GM12878 (cell line): Measurements from ENCODE around the gene ITGA3. TPM values are rescaled to one million over a fixed set of nuclear protein-coding genes. Genes with fewer than 3 reads are reported as not detected.

ENCODE experiments used
- ATAC-seq: fragments of 200-7000 bp; cut with Tn5 transposase; 3 replicates; pipeline ENCODE4 v1.9.1; 2020; ENCODE audit warnings: mild to moderate bottlenecking, moderate library complexity
- BruUV-seq: library from RNA; stranded (reverse); fragments of 400-500 nt; replicated peaks from 2 replicates; lab custom pipeline; 2021; lab: Mats Ljungman, UMichigan
- CTCF ChIA-PET: fragments of 300-600 bp; sonication (Branson Sonifier 250); formaldehyde crosslinking; extraction: SDS; loops from one replicate; lab custom pipeline; 2021; ENCODE audit warnings: inconsistent platforms; lab: Yijun Ruan, JAX
- POLR2A ChIA-PET: fragments of 350-600 bp; formaldehyde crosslinking; extraction: SDS; loops from one replicate; lab custom pipeline; 2021; ENCODE audit warnings: inconsistent platforms; lab: Charles Lee
- RAD21 ChIA-PET: fragments of 300-600 bp; sonication (Branson Sonifier 250); formaldehyde crosslinking; loops from one replicate; lab custom pipeline; 2023; ENCODE audit warnings: antibody characterized with exemption; ENCODE audit not compliant: unreplicated experiment; lab: Charles Lee
- SMC1A ChIA-PET: fragments of 300-600 bp; sonication (Branson Sonifier 250); formaldehyde crosslinking; loops from one replicate; lab custom pipeline; 2023; ENCODE audit not compliant: unreplicated experiment, uncharacterized antibody; lab: Charles Lee
- DNase-seq: peaks from one replicate; pipeline ENCODE4 v3.0.0-alpha.2; 2011; ENCODE audit warnings: low read depth, low spot score
- FAIRE-seq: peaks from 3 replicates; lab custom pipeline; 2011; peaks lifted over from hg19 to GRCh38; lab: Jason Lieb, UNC
- H2AFZ ChIP-seq: 2 replicates; pipeline ENCODE4 v1.6.0; 2011; ENCODE audit warnings: low read depth, low read length, control low read depth; ENCODE audit not compliant: control insufficient read depth
- H3K27ac ChIP-seq: 2 replicates; pipeline ENCODE4 v1.5.1; 2011; ENCODE audit warnings: control low read depth; ENCODE audit not compliant: control insufficient read depth, insufficient read depth
- H3K27me3 ChIP-seq, 2 experiments: replicated peaks in 1 of 2; 2 replicates each; pipeline versions ENCODE4 v1.6.0 to v1.6.1; 2011; ENCODE audit warnings: low read length in 1 of 2; ENCODE audit not compliant: control insufficient read depth in 2 of 2, insufficient read depth in 2 of 2
- H3K36me3 ChIP-seq, 2 experiments: 2 replicates each; pipeline ENCODE4 v1.5.1; 2011; ENCODE audit warnings: low read length in 1 of 2; ENCODE audit not compliant: control insufficient read depth in 2 of 2, insufficient read depth in 2 of 2
- H3K4me1 ChIP-seq: 2 replicates; pipeline ENCODE4 v1.6.1; 2011; ENCODE audit warnings: mild to moderate bottlenecking, low read length, moderate library complexity, mixed read lengths; ENCODE audit not compliant: control insufficient read depth, insufficient read depth
- H3K4me2 ChIP-seq: 2 replicates; pipeline ENCODE4 v1.6.0; 2011; ENCODE audit warnings: control low read depth; ENCODE audit not compliant: control insufficient read depth, insufficient read depth
- H3K4me3 ChIP-seq: fragments of 200-600 bp; sonication (generic); 2 replicates; pipeline ENCODE4 v1.5.1; 2016
- H3K79me2 ChIP-seq: 2 replicates; pipeline ENCODE4 v1.6.0; 2011; ENCODE audit warnings: low read length; ENCODE audit not compliant: control insufficient read depth, insufficient read depth
- H3K9ac ChIP-seq: 2 replicates; pipeline ENCODE4 v1.8.0; 2011; ENCODE audit warnings: low read length, control low read depth, mixed read lengths; ENCODE audit not compliant: control insufficient read depth, insufficient read depth
- H3K9me3 ChIP-seq: replicated peaks from 3 replicates; pipeline ENCODE4 v1.5.1; 2011; ENCODE audit warnings: mild to moderate bottlenecking, low read length; ENCODE audit not compliant: control insufficient read depth, insufficient read depth
- H4K20me1 ChIP-seq: 2 replicates; pipeline ENCODE4 v1.6.0; 2011; ENCODE audit not compliant: control insufficient read depth, insufficient read depth
- CREB1 ChIP-seq: IDR thresholded peaks from 2 replicates; pipeline ENCODE4 v1.6.1; 2012; ENCODE audit warnings: low read depth, mild to moderate bottlenecking, inconsistent platforms
- EGR1 ChIP-seq, 2 experiments: IDR thresholded peaks; 1 replicate in 1 of 2; 2 replicates in 1 of 2; pipeline ENCODE4 v1.6.1; 2011 to 2012; ENCODE audit warnings: low read depth in 2 of 2, low read length in 2 of 2, borderline replicate concordance in 1 of 2, mild to moderate bottlenecking in 1 of 2, moderate library complexity in 1 of 2
- EP300 ChIP-seq, 2 experiments: fragments of 150-350 bp in 1 of 2; IDR thresholded peaks; 2 replicates each; pipeline ENCODE4 v1.6.1; 2011 to 2012; ENCODE audit warnings: low read depth in 2 of 2, low read length in 2 of 2, borderline replicate concordance in 1 of 2, improper control_type of control experiment in 1 of 2, inconsistent platforms in 1 of 2; ENCODE audit not compliant: control insufficient read depth in 1 of 2
- WGBS: methylation state at CpG from one replicate; pipeline ENCODE4 v1.1.6; 2016; ENCODE audit warnings: low lambda C conversion rate; ENCODE audit not compliant: insufficient replicate concordance, insufficient coverage; ENCODE audit errors: missing lambda C conversion rate; 5-methylcytosine and 5-hydroxymethylcytosine counted together
- in situ Hi-C: fragments of 300-500 bp; cut with MboI; formaldehyde crosslinking; loops from 9 replicates; pipeline ENCODE4 v1.14.3; 2018; ENCODE audit warnings: mixed read lengths
- intact Hi-C: fragments of 100-400 bp; cut with micrococcal nuclease; formaldehyde crosslinking; loops from one replicate; pipeline ENCODE4 v1.14.2; 2022; ENCODE audit not compliant: unreplicated experiment
- polyA plus RNA-seq, 11 experiments: library from polyadenylated mRNA; depleted of rRNA in 4 of 11; unstranded in 6 of 11; stranded (reverse) in 5 of 11; fragments of >200 nt; fragmentation: Nextera tagmentation in 4 of 11; fragmentation: Illumina TruSeq in 1 of 11; extraction: Ambion mirVana in 4 of 11; extraction: Trizol in 1 of 11; gene quantifications; 1 replicate in 1 of 11; 2 replicates in 10 of 11; pipeline versions ENCODE4 v1.2.1 to v1.2.3, GENCODE V29; 2011 to 2016; ENCODE audit warnings: inconsistent platforms in 2 of 11, missing spikeins in 2 of 11, low read depth in 1 of 11
- total RNA-seq, 4 experiments: library from RNA; depleted of rRNA in 3 of 4; stranded (reverse); fragments of >200 nt in 3 of 4; fragmentation: Illumina TruSeq in 1 of 4; extraction: Trizol in 1 of 4; gene quantifications; 2 replicates each; pipeline versions ENCODE4 v1.2.1 to v1.2.3, GENCODE V29; 2013 to 2021
- TF ChIP-seq, protein P1 (sequence below): IDR thresholded peaks from 2 replicates; pipeline ENCODE4 v1.6.1; 2011; ENCODE audit warnings: low read depth, mild to moderate bottlenecking, low read length, moderate library complexity, borderline replicate concordance; ENCODE audit errors: extremely low read depth

ITGA3 gene
- total and polyA plus RNA-seq, 10 of the 15 experiments (the other 5 are each of a cell fraction or from before 2014, with no cell fraction given), result 0.29 to 13.4 (median 6.6) TPM

DNA sequence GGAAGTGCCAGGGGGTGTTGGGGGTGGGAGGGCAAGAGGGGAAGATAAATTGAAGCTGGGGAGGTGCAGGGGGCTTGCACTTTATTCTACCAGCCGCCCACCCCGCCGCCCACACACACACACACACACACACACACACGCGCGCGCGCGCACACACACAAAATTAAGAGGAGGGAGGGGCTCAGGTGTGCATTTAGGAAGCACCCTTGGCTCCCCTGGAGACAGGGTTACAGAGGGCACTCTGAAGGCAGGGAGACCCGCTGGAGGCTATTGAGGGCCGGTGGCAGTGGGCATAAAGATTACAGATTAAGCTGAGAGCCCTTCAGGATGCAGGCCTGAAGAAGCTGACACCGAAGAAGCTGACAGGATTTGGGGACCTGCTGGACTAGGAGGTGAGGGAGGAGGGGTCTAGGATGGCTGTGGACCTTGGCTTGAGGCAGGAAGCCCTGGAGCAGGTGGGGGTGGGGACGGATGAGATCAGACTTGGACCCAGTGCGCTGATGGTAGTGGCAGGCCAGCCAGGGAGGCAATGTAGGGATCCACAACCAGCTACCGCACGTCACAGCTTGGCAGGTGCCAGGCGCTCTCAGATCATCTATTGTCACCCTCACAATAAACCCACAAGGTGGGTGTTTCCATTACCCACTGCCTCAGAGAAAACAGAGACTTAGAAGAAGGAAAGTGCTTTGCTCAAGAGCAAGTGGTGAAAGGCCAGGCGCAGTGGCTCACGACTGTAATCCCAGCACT lies 74.8 kb downstream of the ITGA3 start:
- peaks cover 4 to 16% of the 10 kb centered on the region in 2 experiments; a peak in 3 of 4 replicates for H3K36me3 ChIP-seq
- no peak overlapping the region for H2AFZ ChIP-seq
- no peaks in the 10 kb centered on the region for H3K9me3 ChIP-seq
- no peaks in the 10 kb centered on the region; the same call in 1 of the 2 replicates for H4K20me1 ChIP-seq
- no peaks in the 10 kb centered on the region for H3K79me2 ChIP-seq
- peaks cover 4 to 10% of the 10 kb centered on the region in 2 experiments for H3K27me3 ChIP-seq
- POLR2A ChIA-PET, result interaction anchor here (0.8 to 1.1 kb wide), 4 partner anchors 18 to 50 kb away, joined by 3 to 4 read pairs (median 4); partner anchors contain the start of gene PDK2
- no peak overlapping the region for H3K9ac ChIP-seq
- in situ Hi-C loops, result no loop called here
- peak; percentile 13 for ATAC-seq
- no peak overlapping the region for H3K4me2 ChIP-seq
- 46% methylated on average over 16 of the region's 19 CpGs for WGBS
- intact Hi-C loops, result no loop called here
- no peak overlapping the region; the same call in 1 of the 2 replicates for H3K4me3 ChIP-seq
- no peak for DNase-seq
- peaks cover 6% of the 10 kb centered on the region; the same call in 1 of the 2 replicates for H3K4me1 ChIP-seq
- H3K27ac ChIP-seq, result no peak overlapping the region
- RAD21 ChIA-PET, result interaction anchor here (0.7 to 1.8 kb wide), 7 partner anchors 12 to 81 kb away, joined by 3 to 6 read pairs (median 3); no protein-coding TSS in a partner anchor
- FAIRE-seq, result no peak
- SMC1A ChIA-PET, result interaction anchor here (0.9 to 1.4 kb wide), 4 partner anchors 9 to 21 kb away, joined by 3 to 4 read pairs (median 4); no protein-coding TSS in a partner anchor
- TF ChIP-seq EP300 (IDR thresholded peaks at IDR 0.05; ENCODE audit: borderline replicate concordance in 1 of 2, control insufficient read depth in 1 of 2, low read depth in 2 of 2, low read length in 2 of 2), result no peak
- TF ChIP-seq, protein P1, sequence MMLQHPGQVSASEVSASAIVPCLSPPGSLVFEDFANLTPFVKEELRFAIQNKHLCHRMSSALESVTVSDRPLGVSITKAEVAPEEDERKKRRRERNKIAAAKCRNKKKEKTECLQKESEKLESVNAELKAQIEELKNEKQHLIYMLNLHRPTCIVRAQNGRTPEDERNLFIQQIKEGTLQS, result no peak
- TF ChIP-seq EGR1 (IDR thresholded peaks at IDR 0.05; ENCODE audit: borderline replicate concordance in 1 of 2, low read depth in 2 of 2, low read length in 2 of 2), result peak in 1 of 2 experiments; percentile 61; a peak in 2 of 3 replicates
- 0 out of 2 replicates have a peak, but pooled peaks have one; percentile 11 for TF ChIP-seq CREB1
- CTCF ChIA-PET, result interaction anchor here (0.7 to 3.1 kb wide), 8 partner anchors 8 to 37 kb away, joined by 3 to 21 read pairs (median 8); partner anchors contain the start of gene PDK2
- BruUV-seq, result no TSS peak
